GM12878 (cell line): ENCODE measurements around the gene TBX10. TPM values are rescaled to one million over a fixed set of nuclear protein-coding genes. Genes with fewer than 3 reads are reported as not detected.

Source experiments
- BRCA1 ChIP-seq: IDR thresholded peaks from 2 replicates; pipeline ENCODE4 v1.6.1; 2011; ENCODE audit warnings: low read depth, low read length, improper control_type of control experiment
- CHD1 ChIP-seq: IDR thresholded peaks from 2 replicates; pipeline ENCODE4 v1.6.1; 2012; ENCODE audit warnings: low read depth, low read length, improper control_type of control experiment
- CTCF ChIP-seq, 3 experiments: IDR thresholded peaks in 2 of 3; conservative IDR thresholded peaks in 1 of 3; 2 replicates each; pipeline ENCODE4 v1.5.1; 2011; ENCODE audit warnings: low read depth in 3 of 3, low read length in 3 of 3, mild to moderate bottlenecking in 3 of 3, control low read depth in 2 of 3, moderate library complexity in 2 of 3, inconsistent platforms in 1 of 3, mixed read lengths in 1 of 3; ENCODE audit not compliant: control insufficient read depth in 2 of 3, insufficient read depth in 1 of 3; ENCODE audit errors: extremely low read depth in 1 of 3
- DPF2 ChIP-seq: fragments of 450-650 bp; IDR thresholded peaks from 2 replicates; pipeline ENCODE4 v1.6.1; 2017; ENCODE audit warnings: mild to moderate bottlenecking
- FOXM1 ChIP-seq: IDR thresholded peaks from 2 replicates; pipeline ENCODE4 v1.6.1; 2012; ENCODE audit warnings: low read depth, mild to moderate bottlenecking, inconsistent platforms, low read length, moderate library complexity
- MEF2B ChIP-seq: fragments of 450-650 bp; IDR thresholded peaks from 2 replicates; pipeline ENCODE4 v1.6.1; 2018; ENCODE audit warnings: mild to moderate bottlenecking, moderate library complexity; ENCODE audit not compliant: partially characterized antibody, poor library complexity, severe bottlenecking
- NFIC ChIP-seq: IDR thresholded peaks from 2 replicates; pipeline ENCODE4 v1.6.1; 2012; ENCODE audit warnings: low read depth, mild to moderate bottlenecking, inconsistent platforms, low read length, moderate library complexity
- NR2F1 ChIP-seq: fragments of 450-650 bp; conservative IDR thresholded peaks from 2 replicates; pipeline ENCODE4 v1.6.1; 2017; ENCODE audit warnings: mild to moderate bottlenecking
- POLR2AphosphoS2 ChIP-seq: IDR thresholded peaks from 2 replicates; pipeline ENCODE4 v1.6.1; 2011; ENCODE audit warnings: low read depth, mild to moderate bottlenecking, low read length, improper control_type of control experiment, moderate library complexity
- SIX5 ChIP-seq: IDR thresholded peaks from 2 replicates; pipeline ENCODE4 v1.6.1; 2011; ENCODE audit warnings: mild to moderate bottlenecking, low read depth, low read length, moderate library complexity; ENCODE audit not compliant: severe bottlenecking
- SKIL ChIP-seq: fragments of 450-650 bp; IDR thresholded peaks from 2 replicates; pipeline ENCODE4 v1.6.1; 2017; ENCODE audit warnings: mild to moderate bottlenecking, low read depth, inconsistent platforms; ENCODE audit not compliant: poor library complexity, severe bottlenecking
- WRNIP1 ChIP-seq: IDR thresholded peaks from 2 replicates; pipeline ENCODE4 v1.6.1; 2011; ENCODE audit warnings: low read depth, low read length, improper control_type of control experiment, borderline replicate concordance
- ZBTB33 ChIP-seq: fragments of 450-650 bp; IDR thresholded peaks from 2 replicates; pipeline ENCODE4 v1.6.1; 2017; ENCODE audit warnings: mild to moderate bottlenecking
- polyA plus RNA-seq, 11 experiments: library from polyadenylated mRNA; depleted of rRNA in 4 of 11; unstranded in 6 of 11; stranded (reverse) in 5 of 11; fragments of >200 nt; fragmentation: Nextera tagmentation in 4 of 11; fragmentation: Illumina TruSeq in 1 of 11; extraction: Ambion mirVana in 4 of 11; extraction: Trizol in 1 of 11; gene quantifications; 1 replicate in 1 of 11; 2 replicates in 10 of 11; pipeline versions ENCODE4 v1.2.1 to v1.2.3, GENCODE V29; 2011 to 2016; ENCODE audit warnings: inconsistent platforms in 2 of 11, missing spikeins in 2 of 11, low read depth in 1 of 11
- total RNA-seq, 4 experiments: library from RNA; depleted of rRNA in 3 of 4; stranded (reverse); fragments of >200 nt in 3 of 4; fragmentation: Illumina TruSeq in 1 of 4; extraction: Trizol in 1 of 4; gene quantifications; 2 replicates each; pipeline versions ENCODE4 v1.2.1 to v1.2.3, GENCODE V29; 2013 to 2021
- TF ChIP-seq, protein P1 (sequence below): IDR thresholded peaks from 2 replicates; pipeline ENCODE4 v1.6.1; 2011; ENCODE audit warnings: low read depth, low read length, improper control_type of control experiment, borderline replicate concordance
- TF ChIP-seq, protein P2 (sequence below): IDR thresholded peaks from 2 replicates; pipeline ENCODE4 v1.6.1; 2012; ENCODE audit warnings: improper control_type of control experiment, low read depth, low read length; ENCODE audit not compliant: insufficient replicate concordance
- TF ChIP-seq, protein P3 (sequence below): fragments of 450-650 bp; IDR thresholded peaks from 2 replicates; pipeline ENCODE4 v1.6.1; 2016; ENCODE audit warnings: mild to moderate bottlenecking

The TBX10 gene
- total and polyA plus RNA-seq, 10 of the 15 experiments (the other 5 are each of a cell fraction or from before 2014, with no cell fraction given), result 0.10 to 0.44 (median 0.20) TPM; not detected in 4

- TF ChIP-seq DPF2, result no peak
- TF ChIP-seq FOXM1, result peak; percentile 50; the same call in 1 of the 2 replicates
- TF ChIP-seq, protein P1, sequence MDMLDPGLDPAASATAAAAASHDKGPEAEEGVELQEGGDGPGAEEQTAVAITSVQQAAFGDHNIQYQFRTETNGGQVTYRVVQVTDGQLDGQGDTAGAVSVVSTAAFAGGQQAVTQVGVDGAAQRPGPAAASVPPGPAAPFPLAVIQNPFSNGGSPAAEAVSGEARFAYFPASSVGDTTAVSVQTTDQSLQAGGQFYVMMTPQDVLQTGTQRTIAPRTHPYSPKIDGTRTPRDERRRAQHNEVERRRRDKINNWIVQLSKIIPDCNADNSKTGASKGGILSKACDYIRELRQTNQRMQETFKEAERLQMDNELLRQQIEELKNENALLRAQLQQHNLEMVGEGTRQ, result no peak
- TF ChIP-seq POLR2AphosphoS2, result no peak
- no peak for TF ChIP-seq MEF2B
- TF ChIP-seq, protein P2, sequence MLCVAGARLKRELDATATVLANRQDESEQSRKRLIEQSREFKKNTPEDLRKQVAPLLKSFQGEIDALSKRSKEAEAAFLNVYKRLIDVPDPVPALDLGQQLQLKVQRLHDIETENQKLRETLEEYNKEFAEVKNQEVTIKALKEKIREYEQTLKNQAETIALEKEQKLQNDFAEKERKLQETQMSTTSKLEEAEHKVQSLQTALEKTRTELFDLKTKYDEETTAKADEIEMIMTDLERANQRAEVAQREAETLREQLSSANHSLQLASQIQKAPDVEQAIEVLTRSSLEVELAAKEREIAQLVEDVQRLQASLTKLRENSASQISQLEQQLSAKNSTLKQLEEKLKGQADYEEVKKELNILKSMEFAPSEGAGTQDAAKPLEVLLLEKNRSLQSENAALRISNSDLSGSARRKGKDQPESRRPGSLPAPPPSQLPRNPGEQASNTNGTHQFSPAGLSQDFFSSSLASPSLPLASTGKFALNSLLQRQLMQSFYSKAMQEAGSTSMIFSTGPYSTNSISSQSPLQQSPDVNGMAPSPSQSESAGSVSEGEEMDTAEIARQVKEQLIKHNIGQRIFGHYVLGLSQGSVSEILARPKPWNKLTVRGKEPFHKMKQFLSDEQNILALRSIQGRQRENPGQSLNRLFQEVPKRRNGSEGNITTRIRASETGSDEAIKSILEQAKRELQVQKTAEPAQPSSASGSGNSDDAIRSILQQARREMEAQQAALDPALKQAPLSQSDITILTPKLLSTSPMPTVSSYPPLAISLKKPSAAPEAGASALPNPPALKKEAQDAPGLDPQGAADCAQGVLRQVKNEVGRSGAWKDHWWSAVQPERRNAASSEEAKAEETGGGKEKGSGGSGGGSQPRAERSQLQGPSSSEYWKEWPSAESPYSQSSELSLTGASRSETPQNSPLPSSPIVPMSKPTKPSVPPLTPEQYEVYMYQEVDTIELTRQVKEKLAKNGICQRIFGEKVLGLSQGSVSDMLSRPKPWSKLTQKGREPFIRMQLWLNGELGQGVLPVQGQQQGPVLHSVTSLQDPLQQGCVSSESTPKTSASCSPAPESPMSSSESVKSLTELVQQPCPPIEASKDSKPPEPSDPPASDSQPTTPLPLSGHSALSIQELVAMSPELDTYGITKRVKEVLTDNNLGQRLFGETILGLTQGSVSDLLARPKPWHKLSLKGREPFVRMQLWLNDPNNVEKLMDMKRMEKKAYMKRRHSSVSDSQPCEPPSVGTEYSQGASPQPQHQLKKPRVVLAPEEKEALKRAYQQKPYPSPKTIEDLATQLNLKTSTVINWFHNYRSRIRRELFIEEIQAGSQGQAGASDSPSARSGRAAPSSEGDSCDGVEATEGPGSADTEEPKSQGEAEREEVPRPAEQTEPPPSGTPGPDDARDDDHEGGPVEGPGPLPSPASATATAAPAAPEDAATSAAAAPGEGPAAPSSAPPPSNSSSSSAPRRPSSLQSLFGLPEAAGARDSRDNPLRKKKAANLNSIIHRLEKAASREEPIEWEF, result no peak
- TF ChIP-seq SKIL, result peak; percentile 23
- no peak for TF ChIP-seq CTCF (IDR thresholded peaks at IDR 0.05 in 2 of 3, conservative IDR thresholded peaks at IDR 0.05 in 1 of 3; ENCODE audit: control insufficient read depth in 2 of 3, extremely low read depth in 1 of 3, insufficient read depth in 1 of 3, low read depth in 3 of 3, low read length in 3 of 3)
- TF ChIP-seq ZBTB33, result no peak
- TF ChIP-seq WRNIP1, result no peak
- no peak for TF ChIP-seq BRCA1
- TF ChIP-seq SIX5, result no peak
- TF ChIP-seq NR2F1, result no peak
- peak; percentile 80; the same call in 1 of the 2 replicates for TF ChIP-seq NFIC
- no peak for TF ChIP-seq CHD1
- TF ChIP-seq, protein P3, sequence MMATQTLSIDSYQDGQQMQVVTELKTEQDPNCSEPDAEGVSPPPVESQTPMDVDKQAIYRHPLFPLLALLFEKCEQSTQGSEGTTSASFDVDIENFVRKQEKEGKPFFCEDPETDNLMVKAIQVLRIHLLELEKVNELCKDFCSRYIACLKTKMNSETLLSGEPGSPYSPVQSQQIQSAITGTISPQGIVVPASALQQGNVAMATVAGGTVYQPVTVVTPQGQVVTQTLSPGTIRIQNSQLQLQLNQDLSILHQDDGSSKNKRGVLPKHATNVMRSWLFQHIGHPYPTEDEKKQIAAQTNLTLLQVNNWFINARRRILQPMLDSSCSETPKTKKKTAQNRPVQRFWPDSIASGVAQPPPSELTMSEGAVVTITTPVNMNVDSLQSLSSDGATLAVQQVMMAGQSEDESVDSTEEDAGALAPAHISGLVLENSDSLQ, result no peak
These were observed 17.7 kb upstream of the TBX10 start (continued) for GRCh38 chr11:67657300-67657699.
